ENCODE data around the gene NACC2.

DNA sequence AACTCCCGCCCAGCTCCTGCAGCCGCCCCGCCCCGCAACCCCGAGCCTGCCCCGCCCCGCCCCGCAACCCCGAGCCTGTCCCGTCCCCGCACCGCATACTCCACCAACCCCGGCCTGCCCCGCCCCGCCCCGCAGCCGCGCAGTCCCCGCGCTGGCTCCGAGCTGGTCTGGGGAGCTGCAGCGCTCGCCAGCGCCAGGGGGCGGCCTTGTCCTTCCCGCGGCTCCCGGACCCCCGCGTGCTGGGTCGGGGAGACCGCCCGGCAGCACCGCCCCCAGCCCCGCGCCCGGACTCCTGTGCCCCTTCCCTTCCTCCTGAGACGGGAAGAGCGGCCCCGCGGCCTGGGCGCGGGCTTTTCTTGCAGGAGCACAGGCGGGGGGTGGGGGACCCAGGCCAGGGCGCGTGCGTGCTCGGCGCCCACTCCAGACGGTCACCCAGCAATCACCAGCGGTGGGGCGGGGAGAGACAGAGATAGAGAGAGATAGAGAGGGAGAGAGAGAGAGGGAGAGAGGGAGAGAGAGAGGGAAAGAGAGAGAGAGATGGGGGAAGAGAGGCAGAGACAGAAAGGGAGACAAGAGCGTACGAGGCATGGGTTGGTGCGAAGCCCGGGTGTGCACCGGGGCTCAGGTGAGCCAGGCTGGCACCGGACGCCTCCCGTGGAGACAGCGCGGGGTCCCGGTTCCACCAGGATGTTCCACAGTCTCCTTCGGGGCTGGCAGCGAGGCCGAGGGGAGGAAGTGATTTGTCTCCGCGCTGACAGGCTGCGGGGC, 38.3 kb upstream of the NACC2 start:
- TF ChIP-seq, protein P1, sequence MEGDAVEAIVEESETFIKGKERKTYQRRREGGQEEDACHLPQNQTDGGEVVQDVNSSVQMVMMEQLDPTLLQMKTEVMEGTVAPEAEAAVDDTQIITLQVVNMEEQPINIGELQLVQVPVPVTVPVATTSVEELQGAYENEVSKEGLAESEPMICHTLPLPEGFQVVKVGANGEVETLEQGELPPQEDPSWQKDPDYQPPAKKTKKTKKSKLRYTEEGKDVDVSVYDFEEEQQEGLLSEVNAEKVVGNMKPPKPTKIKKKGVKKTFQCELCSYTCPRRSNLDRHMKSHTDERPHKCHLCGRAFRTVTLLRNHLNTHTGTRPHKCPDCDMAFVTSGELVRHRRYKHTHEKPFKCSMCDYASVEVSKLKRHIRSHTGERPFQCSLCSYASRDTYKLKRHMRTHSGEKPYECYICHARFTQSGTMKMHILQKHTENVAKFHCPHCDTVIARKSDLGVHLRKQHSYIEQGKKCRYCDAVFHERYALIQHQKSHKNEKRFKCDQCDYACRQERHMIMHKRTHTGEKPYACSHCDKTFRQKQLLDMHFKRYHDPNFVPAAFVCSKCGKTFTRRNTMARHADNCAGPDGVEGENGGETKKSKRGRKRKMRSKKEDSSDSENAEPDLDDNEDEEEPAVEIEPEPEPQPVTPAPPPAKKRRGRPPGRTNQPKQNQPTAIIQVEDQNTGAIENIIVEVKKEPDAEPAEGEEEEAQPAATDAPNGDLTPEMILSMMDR (optimal IDR thresholded peaks at IDR 0.05 in 1 of 3, IDR thresholded peaks at IDR 0.05 in 1 of 3, conservative IDR thresholded peaks at IDR 0.05 in 1 of 3; ENCODE audit: extremely low read depth in 1 of 3, insufficient read depth in 2 of 3, low read length in 3 of 3): peak in 2 of 3 experiments; percentile 55 to 65
- peak; percentile 75 for TF ChIP-seq EZH2 (IDR thresholded peaks at IDR 0.05; ENCODE audit: low read length)
